Endothelial cell of umbilical vein (primary cell): Measurements from ENCODE around the gene RBMS1. TPM values are rescaled to one million over a fixed set of nuclear protein-coding genes. Genes with fewer than 3 reads are reported as not detected.

Source experiments
- BruUV-seq: library from RNA; stranded (reverse); fragments of 400-500 nt; replicated peaks from 2 replicates; lab custom pipeline; 2021; lab: Mats Ljungman, UMichigan
- CTCF ChIA-PET: fragments of 300-600, 350-600 bp; sonication (Branson Sonifier 250); formaldehyde crosslinking; loops from one replicate; lab custom pipeline; 2021; ENCODE audit warnings: antibody characterized with exemption, inconsistent platforms; lab: Charles Lee
- POLR2A ChIA-PET: fragments of 300-600, 350-600 bp; sonication (Branson Sonifier 250); formaldehyde crosslinking; loops from one replicate; lab custom pipeline; 2021; ENCODE audit warnings: antibody characterized with exemption, inconsistent platforms; lab: Charles Lee
- DNase-seq: peaks from one replicate; pipeline ENCODE4 v3.0.0-alpha.2; 2011; ENCODE audit warnings: low read depth, low spot score
- FAIRE-seq: peaks from 2 replicates; lab custom pipeline; 2011; peaks lifted over from hg19 to GRCh38; lab: Jason Lieb, UNC
- H2AFZ ChIP-seq: 2 replicates; pipeline ENCODE4 v1.6.0; 2012; ENCODE audit warnings: low read depth, low read length, control low read depth, inconsistent platforms
- H3K27ac ChIP-seq: 2 replicates; pipeline ENCODE4 v1.5.1; 2011; ENCODE audit warnings: low read depth, mild to moderate bottlenecking, control low read depth, low read length, moderate library complexity; ENCODE audit not compliant: insufficient read depth
- H3K27me3 ChIP-seq, 2 experiments: 2 replicates each; pipeline versions ENCODE4 v1.6.0 to v1.6.1; 2011; ENCODE audit warnings: low read length in 2 of 2, mixed read lengths in 1 of 2; ENCODE audit not compliant: control insufficient read depth in 2 of 2, insufficient read depth in 2 of 2
- H3K36me3 ChIP-seq, 2 experiments: 2 replicates in 1 of 2; 3 replicates in 1 of 2; pipeline ENCODE4 v1.5.1; 2011; ENCODE audit warnings: low read length in 2 of 2, mild to moderate bottlenecking in 1 of 2, moderate library complexity in 1 of 2; ENCODE audit not compliant: control insufficient read depth in 2 of 2, insufficient read depth in 2 of 2; ENCODE audit errors: extremely low read depth in 1 of 2
- H3K4me1 ChIP-seq: 3 replicates; pipeline ENCODE4 v1.5.1; 2011; ENCODE audit warnings: mild to moderate bottlenecking, low read length; ENCODE audit not compliant: control insufficient read depth, insufficient read depth; ENCODE audit errors: extremely low read depth
- H3K4me2 ChIP-seq: 2 replicates; pipeline ENCODE4 v1.6.1; 2011; ENCODE audit warnings: low read length, control low read depth, mixed read lengths; ENCODE audit not compliant: insufficient read depth
- H3K4me3 ChIP-seq, 3 experiments: fragments of 200-600 bp in 1 of 3; sonication (generic), shearing (Covaris generic) in 1 of 3; replicated peaks in 1 of 3; 2 replicates each; pipeline ENCODE4 v1.5.1; 2011 to 2016; ENCODE audit warnings: control low read depth in 3 of 3, low read length in 3 of 3, mild to moderate bottlenecking in 2 of 3, inconsistent platforms in 1 of 3, low read depth in 1 of 3, moderate library complexity in 1 of 3; ENCODE audit not compliant: insufficient read depth in 1 of 3
- H3K79me2 ChIP-seq: 2 replicates; pipeline ENCODE4 v1.6.0; 2012; ENCODE audit warnings: low read length, inconsistent platforms; ENCODE audit not compliant: control insufficient read depth, insufficient read depth
- H3K9ac ChIP-seq: replicated peaks from 2 replicates; pipeline ENCODE3; 2011; ENCODE audit warnings: low read length, control low read depth; ENCODE audit not compliant: insufficient read depth; ENCODE audit errors: extremely low read depth
- H3K9me1 ChIP-seq: replicated peaks from 3 replicates; pipeline ENCODE4 v1.6.0; 2011; ENCODE audit warnings: mild to moderate bottlenecking, low read length; ENCODE audit not compliant: control insufficient read depth, insufficient read depth; ENCODE audit errors: extremely low read depth
- H3K9me3 ChIP-seq: replicated peaks from 2 replicates; pipeline ENCODE4 v1.5.1; 2012; ENCODE audit warnings: low read length, inconsistent platforms; ENCODE audit not compliant: control insufficient read depth, insufficient read depth
- H4K20me1 ChIP-seq: replicated peaks from 2 replicates; pipeline ENCODE3; 2011; ENCODE audit warnings: mild to moderate bottlenecking, low read length; ENCODE audit not compliant: control insufficient read depth, insufficient read depth; ENCODE audit errors: extremely low read depth
- CTCF ChIP-seq, 2 donors: IDR thresholded peaks; 1 replicate in 1 of 2; 2 replicates in 1 of 2; pipeline ENCODE4 v1.5.1; 2011; ENCODE audit warnings: low read length in 2 of 2, mild to moderate bottlenecking in 2 of 2, moderate library complexity in 2 of 2, control low read depth in 1 of 2, inconsistent platforms in 1 of 2, low read depth in 1 of 2; ENCODE audit not compliant: insufficient read depth in 1 of 2; ENCODE audit errors: extremely low read depth in 1 of 2
- EZH2 ChIP-seq: IDR thresholded peaks from 2 replicates; pipeline ENCODE4 v1.6.1; 2012; ENCODE audit warnings: borderline replicate concordance, low read depth, mild to moderate bottlenecking, moderate library complexity, low read length, inconsistent platforms; ENCODE audit not compliant: severe bottlenecking
- FOS ChIP-seq: IDR thresholded peaks from 2 replicates; pipeline ENCODE4 v1.6.1; 2011; ENCODE audit warnings: mild to moderate bottlenecking, low read length, moderate library complexity, borderline replicate concordance; ENCODE audit not compliant: insufficient read depth
- GATA2 ChIP-seq: IDR thresholded peaks from 2 replicates; pipeline ENCODE4 v1.7.0; 2011; ENCODE audit warnings: low read depth, mild to moderate bottlenecking, moderate library complexity, mixed read lengths, low read length; ENCODE audit not compliant: insufficient read length, insufficient read depth
- JUN ChIP-seq: IDR thresholded peaks from 2 replicates; pipeline ENCODE4 v1.6.1; 2011; ENCODE audit warnings: borderline replicate concordance, low read depth; ENCODE audit not compliant: insufficient read length, insufficient read depth
- MAX ChIP-seq: IDR thresholded peaks from 2 replicates; pipeline ENCODE4 v1.6.1; 2011; ENCODE audit not compliant: insufficient read depth, insufficient read length
- MYC ChIP-seq: IDR thresholded peaks from one replicate; pipeline ENCODE4 v1.6.1; 2011; ENCODE audit warnings: mild to moderate bottlenecking, low read depth, low read length
- POLR2A ChIP-seq: IDR thresholded peaks from 2 replicates; pipeline ENCODE4 v1.6.1; 2012; ENCODE audit warnings: low read depth, mild to moderate bottlenecking, control low read depth, low read length
- POLR2AphosphoS5 ChIP-seq: IDR thresholded peaks from 2 replicates; pipeline ENCODE4 v1.6.1; 2012; ENCODE audit warnings: low read depth, mild to moderate bottlenecking, control low read depth, low read length, moderate library complexity; ENCODE audit not compliant: insufficient read depth
- dilution Hi-C: fragments of 300-500 bp; cut with MboI; formaldehyde crosslinking; loops from one replicate; pipeline ENCODE4 v1.15.0; 2019; ENCODE audit warnings: low sequenced_read_pairs; ENCODE audit not compliant: extremely low pct_ligation_motif_present
- intact Hi-C: fragments of 100-400 bp; cut with micrococcal nuclease; formaldehyde crosslinking; loops from one replicate; pipeline ENCODE4 v1.10.0; 2022
- polyA plus RNA-seq, 4 experiments: library from polyadenylated mRNA; depleted of rRNA in 3 of 4; stranded (reverse) in 3 of 4; unstranded in 1 of 4; fragments of >200 nt; gene quantifications; 2 replicates each; pipeline versions ENCODE4 v1.2.1 to v1.2.3, GENCODE V29; 2011 to 2012; ENCODE audit warnings: missing spikeins in 1 of 4
- total RNA-seq: library from RNA; stranded (reverse); gene quantifications from 2 replicates; pipeline ENCODE4 v1.2.3, GENCODE V29; 2021

RBMS1 gene
- total and polyA plus RNA-seq, 2 donors (not counting 3 experiments of a cell fraction or from before 2014, with no cell fraction given), result 60.0 to 93.3 TPM

GRCh38 chr2:160445673-160446072, 47.9 kb downstream of the RBMS1 start:
- no TSS peak for BruUV-seq
- no peak for TF ChIP-seq FOS
- no peak for TF ChIP-seq CTCF (IDR thresholded peaks at IDR 0.05; ENCODE audit: extremely low read depth in 1 of 2, insufficient read depth in 1 of 2, low read depth in 1 of 2, low read length in 2 of 2)
- TF ChIP-seq MYC, result no peak
- no peak for TF ChIP-seq MAX
- no peak for TF ChIP-seq GATA2
- TF ChIP-seq POLR2AphosphoS5, result no peak
- no peak for TF ChIP-seq POLR2A
- TF ChIP-seq EZH2, result no peak
- no peak for TF ChIP-seq JUN
- H3K9me1 ChIP-seq, result no peaks in the 10 kb centered on the region
- H3K4me3 ChIP-seq, result no peak overlapping the region
- H3K4me2 ChIP-seq, result no peak overlapping the region
- H4K20me1 ChIP-seq, result peaks cover 2% of the 10 kb centered on the region
- ChIA-PET CTCF (interaction anchor here (0.8 to 1.5 kb wide), 2 partner anchors 17 to 473 kb away, joined by 4 read pairs; no protein-coding TSS in a partner anchor), POLR2A (no interaction called here)
- peaks cover 3% of the 10 kb centered on the region for H3K4me1 ChIP-seq
- no peak for DNase-seq
- no peaks in the 10 kb centered on the region for H3K27me3 ChIP-seq
- no peak overlapping the region for H3K27ac ChIP-seq
- dilution Hi-C loops, result no loop called here
- H3K36me3 ChIP-seq, result no peaks in the 10 kb centered on the region
- H3K9me3 ChIP-seq, result no peaks in the 10 kb centered on the region
- no peak for FAIRE-seq
- no peak overlapping the region for H3K9ac ChIP-seq
- intact Hi-C loops, result no loop called here
- peaks cover 47% of the 10 kb centered on the region for H3K79me2 ChIP-seq
- H2AFZ ChIP-seq, result no peak overlapping the region
